IMR-90 (cell line): ENCODE measurements around the gene EAF1. TPM values are rescaled to one million over a fixed set of nuclear protein-coding genes. Genes with fewer than 3 reads are reported as not detected.

ENCODE experiments used
- ATAC-seq: fragments of 200-7000 bp; cut with Tn5 transposase; 2 replicates; pipeline ENCODE4 v1.9.1; 2020; ENCODE audit warnings: low read depth, mild to moderate bottlenecking, moderate library complexity
- BruUV-seq: library from RNA; stranded (reverse); fragments of 400-500 nt; replicated peaks from 2 replicates; lab custom pipeline; 2021; lab: Mats Ljungman, UMichigan
- CTCF ChIA-PET: fragments of 300-600 bp; formaldehyde crosslinking; extraction: SDS; loops from one replicate; lab custom pipeline; 2021; ENCODE audit warnings: antibody characterized with exemption; lab: Yijun Ruan, JAX
- POLR2A ChIA-PET: fragments of 300-600 bp; sonication (Branson Sonifier 250); formaldehyde crosslinking; loops from one replicate; lab custom pipeline; 2022; ENCODE audit warnings: antibody characterized with exemption; ENCODE audit not compliant: unreplicated experiment; lab: Charles Lee
- DNase-seq: peaks from one replicate; pipeline ENCODE4 v3.0.0; 2013
- H2AFZ ChIP-seq: replicated peaks from 2 replicates; pipeline ENCODE3; 2013; ENCODE audit warnings: low read length, mild to moderate bottlenecking; ENCODE audit not compliant: poor library complexity
- H2AK5ac ChIP-seq: 2 replicates; pipeline ENCODE4 v1.6.1; 2013; ENCODE audit warnings: low read depth, low read length, inconsistent platforms
- H2AK9ac ChIP-seq: replicated peaks from 2 replicates; pipeline ENCODE3; 2013; ENCODE audit warnings: mild to moderate bottlenecking, low read depth, low read length, moderate library complexity; ENCODE audit not compliant: poor library complexity
- H2BK120ac ChIP-seq: 2 replicates; pipeline ENCODE4 v1.6.1; 2013; ENCODE audit warnings: low read depth, low read length, inconsistent platforms
- H2BK15ac ChIP-seq: 3 replicates; pipeline ENCODE4 v1.6.1; 2013; ENCODE audit warnings: low read depth, low read length, inconsistent platforms
- H2BK20ac ChIP-seq: 2 replicates; pipeline ENCODE4 v1.6.1; 2013; ENCODE audit warnings: low read depth, mild to moderate bottlenecking, inconsistent platforms, low read length, moderate library complexity
- H2BK5ac ChIP-seq: 2 replicates; pipeline ENCODE4 v1.6.1; 2013; ENCODE audit warnings: mild to moderate bottlenecking, low read depth, low read length, inconsistent platforms; ENCODE audit not compliant: poor library complexity, severe bottlenecking
- H3K14ac ChIP-seq: replicated peaks from 2 replicates; pipeline ENCODE4 v1.6.1; 2013; ENCODE audit warnings: low read depth, low read length, inconsistent platforms
- H3K18ac ChIP-seq: 2 replicates; pipeline ENCODE4 v1.6.1; 2013; ENCODE audit warnings: low read depth, low read length, control low read depth
- H3K23ac ChIP-seq: 2 replicates; pipeline ENCODE4 v1.6.1; 2013; ENCODE audit warnings: low read depth, low read length, inconsistent platforms
- H3K27ac ChIP-seq: 2 replicates; pipeline ENCODE4 v1.5.1; 2013; ENCODE audit warnings: mild to moderate bottlenecking, control low read depth, low read length; ENCODE audit not compliant: insufficient read depth
- H3K27me3 ChIP-seq: 2 replicates; pipeline ENCODE4 v1.6.1; 2013; ENCODE audit warnings: low read length; ENCODE audit not compliant: control insufficient read depth, insufficient read depth
- H3K36me3 ChIP-seq: 2 replicates; pipeline ENCODE4 v1.6.1; 2013; ENCODE audit warnings: low read length, mixed read lengths; ENCODE audit not compliant: control insufficient read depth, insufficient read depth
- H3K4ac ChIP-seq: 2 replicates; pipeline ENCODE4 v1.6.1; 2013; ENCODE audit warnings: low read depth, low read length, inconsistent platforms
- H3K4me1 ChIP-seq: 2 replicates; pipeline ENCODE4 v1.6.1; 2013; ENCODE audit warnings: low read length, mixed read lengths; ENCODE audit not compliant: control insufficient read depth, insufficient read depth
- H3K4me2 ChIP-seq: 2 replicates; pipeline ENCODE4 v1.6.1; 2013; ENCODE audit warnings: low read depth, mild to moderate bottlenecking, control low read depth, low read length, moderate library complexity
- H3K4me3 ChIP-seq: 2 replicates; pipeline ENCODE4 v1.5.1; 2013; ENCODE audit warnings: low read depth, mild to moderate bottlenecking, control low read depth, low read length, moderate library complexity; ENCODE audit not compliant: insufficient read depth
- H3K56ac ChIP-seq: 2 replicates; pipeline ENCODE4 v1.6.1; 2013; ENCODE audit warnings: low read length, inconsistent platforms; ENCODE audit not compliant: insufficient read depth; ENCODE audit errors: extremely low read depth
- H3K79me1 ChIP-seq, 2 experiments: 2 replicates each; pipeline ENCODE4 v1.6.1; 2013; ENCODE audit warnings: low read length in 2 of 2, inconsistent platforms in 1 of 2, low read depth in 1 of 2
- H3K9ac ChIP-seq: 2 replicates; pipeline ENCODE4 v1.6.1; 2013; ENCODE audit warnings: low read depth, low read length, control low read depth
- H3K9me1 ChIP-seq: 2 replicates; pipeline ENCODE4 v1.6.1; 2013; ENCODE audit warnings: low read length, inconsistent platforms; ENCODE audit not compliant: insufficient read depth
- H3K9me3 ChIP-seq: 2 replicates; pipeline ENCODE4 v1.6.1; 2013; ENCODE audit warnings: low read length; ENCODE audit not compliant: control insufficient read depth, insufficient read depth
- H4K20me1 ChIP-seq: 2 replicates; pipeline ENCODE4 v1.6.1; 2013; ENCODE audit warnings: low read length, inconsistent platforms; ENCODE audit not compliant: insufficient read depth
- H4K5ac ChIP-seq: 2 replicates; pipeline ENCODE4 v1.6.1; 2013; ENCODE audit warnings: mild to moderate bottlenecking, low read depth, low read length, control low read depth
- H4K8ac ChIP-seq, 2 experiments: 2 replicates each; pipeline ENCODE4 v1.6.1; 2013; ENCODE audit warnings: low read depth in 2 of 2, low read length in 2 of 2, control low read depth in 1 of 2, inconsistent platforms in 1 of 2
- H4K91ac ChIP-seq: 2 replicates; pipeline ENCODE4 v1.6.1; 2013; ENCODE audit warnings: low read depth, low read length, inconsistent platforms; ENCODE audit not compliant: insufficient read depth
- CEBPB ChIP-seq: IDR thresholded peaks from 2 replicates; pipeline ENCODE4 v1.6.1; 2012; ENCODE audit warnings: low read depth, low read length, improper control_type of control experiment
- CHD1 ChIP-seq: IDR thresholded peaks from 2 replicates; pipeline ENCODE4 v1.6.1; 2012; ENCODE audit warnings: low read depth, low read length, improper control_type of control experiment
- FOS ChIP-seq: fragments of 150-350 bp; IDR thresholded peaks from 2 replicates; pipeline ENCODE4 v1.6.1; 2016; ENCODE audit warnings: low read depth, low read length
- MAFK ChIP-seq: IDR thresholded peaks from 2 replicates; pipeline ENCODE4 v1.6.1; 2012; ENCODE audit warnings: low read depth, low read length, improper control_type of control experiment
- MXI1 ChIP-seq: IDR thresholded peaks from 2 replicates; pipeline ENCODE4 v1.6.1; 2012; ENCODE audit warnings: low read depth, mild to moderate bottlenecking, low read length, moderate library complexity, borderline replicate concordance
- NFE2L2 ChIP-seq: fragments of 150-350 bp; IDR thresholded peaks from 2 replicates; pipeline ENCODE4 v1.6.1; 2016; ENCODE audit warnings: low read depth, mild to moderate bottlenecking, low read length
- RAD21 ChIP-seq: IDR thresholded peaks from 2 replicates; pipeline ENCODE4 v1.6.1; 2012; ENCODE audit warnings: low read length, improper control_type of control experiment
- RCOR1 ChIP-seq: IDR thresholded peaks from 2 replicates; pipeline ENCODE4 v1.6.1; 2012; ENCODE audit warnings: mild to moderate bottlenecking, low read length, improper control_type of control experiment; ENCODE audit not compliant: insufficient replicate concordance
- RFX5 ChIP-seq: IDR thresholded peaks from 2 replicates; pipeline ENCODE4 v1.8.0; 2012; ENCODE audit warnings: low read depth, mild to moderate bottlenecking, low read length, moderate library complexity
- WGBS, 2 experiments: methylation state at CpG; one replicate each; pipeline versions ENCODE4 v1.1.5 to v1.1.7; 2013; ENCODE audit warnings: missing lambda C conversion rate in 2 of 2; ENCODE audit not compliant: insufficient read length in 1 of 2; ENCODE audit errors: extremely low coverage in 2 of 2; 5-methylcytosine and 5-hydroxymethylcytosine counted together
- dilution Hi-C: fragments of 300-500 bp; cut with HindIII; formaldehyde crosslinking; loops from one replicate; pipeline ENCODE4 v1.14.3; 2018; ENCODE audit warnings: low sequenced_read_pairs; ENCODE audit not compliant: unreplicated experiment
- in situ Hi-C: fragments of 300-500 bp; cut with MboI; formaldehyde crosslinking; loops from 3 replicates; pipeline ENCODE4 v1.14.3; 2019; ENCODE audit warnings: low sequenced_read_pairs, inconsistent platforms, mixed read lengths
- intact Hi-C: fragments of 100-400 bp; cut with micrococcal nuclease; formaldehyde crosslinking; loops from 2 replicates; pipeline ENCODE4 v1.10.0; 2022
- polyA plus RNA-seq, 3 experiments: library from polyadenylated mRNA; depleted of rRNA; stranded (reverse); fragments of >200 nt; gene quantifications; 2 replicates each; pipeline ENCODE4 v1.2.3, GENCODE V29; 2012; ENCODE audit warnings: low replicate concordance in 1 of 3
- total RNA-seq: library from RNA; depleted of rRNA; stranded (reverse); fragments of >200 nt; gene quantifications from 2 replicates; pipeline ENCODE4 v1.2.3, GENCODE V29; 2012
- TF ChIP-seq, protein P1 (sequence below): fragments of 150-350 bp; IDR thresholded peaks from 2 replicates; pipeline ENCODE4 v1.6.1; 2017; ENCODE audit warnings: mild to moderate bottlenecking, antibody characterized with exemption, low read length, low read depth
- TF ChIP-seq, protein P2 (sequence below): fragments of 150-350 bp; IDR thresholded peaks from 2 replicates; pipeline ENCODE4 v1.6.1; 2016; ENCODE audit warnings: low read depth, mild to moderate bottlenecking, low read length, moderate library complexity, borderline replicate concordance
- TF ChIP-seq, protein P3 (sequence below): conservative IDR thresholded peaks from 2 replicates; pipeline ENCODE4 v1.5.1; 2012; ENCODE audit warnings: mild to moderate bottlenecking, low read depth, low read length, improper control_type of control experiment

The EAF1 gene
- total and polyA plus RNA-seq, 2 of the 4 experiments (the other 2 are of a cell fraction) = 7.0 to 21.3 TPM

DNA sequence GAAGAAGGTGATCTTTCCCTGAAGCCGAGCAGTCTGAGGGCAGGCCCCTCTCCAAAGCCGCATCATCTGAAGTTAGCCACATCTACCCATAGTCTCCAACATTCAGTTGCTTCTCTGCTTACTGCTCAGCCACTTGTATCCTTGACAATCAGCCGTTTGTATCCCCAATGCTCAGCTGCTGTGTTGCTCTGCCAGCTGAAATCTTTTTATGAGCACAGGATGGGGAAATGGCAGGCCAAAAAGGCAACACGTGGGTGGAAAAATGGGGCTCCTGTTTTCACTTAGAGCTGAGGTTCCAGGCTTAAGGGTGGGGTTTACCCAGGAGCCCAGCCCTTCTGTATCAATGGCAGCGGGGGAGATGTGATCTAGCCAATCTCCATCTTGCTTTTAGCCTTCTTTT lies 36.4 kb upstream of the EAF1 start:
- WGBS, 2 experiments = 81% methylated on average over 3 of the region's 5 CpGs; no CpG with 5 or more reads in 1 of the 2 experiments
- H2AK5ac ChIP-seq = no peak overlapping the region
- in situ Hi-C loops (loop anchor here (25.0 kb wide), 1 partner anchor 279 kb away; no protein-coding TSS in a partner anchor), dilution Hi-C loops (no loop called here), intact Hi-C loops (no loop called here)
- BruUV-seq = no TSS peak
- H4K5ac ChIP-seq = no peak overlapping the region
- ChIA-PET CTCF (interaction anchor here (0.7 kb wide), 1 partner anchor 169 kb away, joined by 6 read pairs; no protein-coding TSS in a partner anchor), POLR2A (no interaction called here)
- H2BK5ac ChIP-seq = no peak overlapping the region
- no peak overlapping the region for H2AK9ac ChIP-seq
- no peak overlapping the region for H3K9ac ChIP-seq
- H3K9me3 ChIP-seq = peaks cover 4% of the 10 kb centered on the region
- no peaks in the 10 kb centered on the region for H3K4me1 ChIP-seq
- H3K14ac ChIP-seq = no peak overlapping the region
- no peaks in the 10 kb centered on the region for H3K27me3 ChIP-seq
- H2AFZ ChIP-seq = peak overlapping the region; percentile 49
- no peaks in the 10 kb centered on the region for H4K20me1 ChIP-seq
- H3K27ac ChIP-seq = no peak overlapping the region
- no peaks in the 10 kb centered on the region for H3K79me1 ChIP-seq
- H4K8ac ChIP-seq = no peak overlapping the region
- TF ChIP-seq, protein P1, sequence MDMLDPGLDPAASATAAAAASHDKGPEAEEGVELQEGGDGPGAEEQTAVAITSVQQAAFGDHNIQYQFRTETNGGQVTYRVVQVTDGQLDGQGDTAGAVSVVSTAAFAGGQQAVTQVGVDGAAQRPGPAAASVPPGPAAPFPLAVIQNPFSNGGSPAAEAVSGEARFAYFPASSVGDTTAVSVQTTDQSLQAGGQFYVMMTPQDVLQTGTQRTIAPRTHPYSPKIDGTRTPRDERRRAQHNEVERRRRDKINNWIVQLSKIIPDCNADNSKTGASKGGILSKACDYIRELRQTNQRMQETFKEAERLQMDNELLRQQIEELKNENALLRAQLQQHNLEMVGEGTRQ = no peak
- TF ChIP-seq RFX5 (no peak), RAD21 (no peak), CEBPB (no peak), MXI1 (no peak), CHD1 (no peak), RCOR1 (no peak), MAFK (no peak), NFE2L2 (no peak), FOS (no peak)
- TF ChIP-seq, protein P2, sequence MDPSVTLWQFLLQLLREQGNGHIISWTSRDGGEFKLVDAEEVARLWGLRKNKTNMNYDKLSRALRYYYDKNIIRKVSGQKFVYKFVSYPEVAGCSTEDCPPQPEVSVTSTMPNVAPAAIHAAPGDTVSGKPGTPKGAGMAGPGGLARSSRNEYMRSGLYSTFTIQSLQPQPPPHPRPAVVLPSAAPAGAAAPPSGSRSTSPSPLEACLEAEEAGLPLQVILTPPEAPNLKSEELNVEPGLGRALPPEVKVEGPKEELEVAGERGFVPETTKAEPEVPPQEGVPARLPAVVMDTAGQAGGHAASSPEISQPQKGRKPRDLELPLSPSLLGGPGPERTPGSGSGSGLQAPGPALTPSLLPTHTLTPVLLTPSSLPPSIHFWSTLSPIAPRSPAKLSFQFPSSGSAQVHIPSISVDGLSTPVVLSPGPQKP = no peak
- TF ChIP-seq, protein P3, sequence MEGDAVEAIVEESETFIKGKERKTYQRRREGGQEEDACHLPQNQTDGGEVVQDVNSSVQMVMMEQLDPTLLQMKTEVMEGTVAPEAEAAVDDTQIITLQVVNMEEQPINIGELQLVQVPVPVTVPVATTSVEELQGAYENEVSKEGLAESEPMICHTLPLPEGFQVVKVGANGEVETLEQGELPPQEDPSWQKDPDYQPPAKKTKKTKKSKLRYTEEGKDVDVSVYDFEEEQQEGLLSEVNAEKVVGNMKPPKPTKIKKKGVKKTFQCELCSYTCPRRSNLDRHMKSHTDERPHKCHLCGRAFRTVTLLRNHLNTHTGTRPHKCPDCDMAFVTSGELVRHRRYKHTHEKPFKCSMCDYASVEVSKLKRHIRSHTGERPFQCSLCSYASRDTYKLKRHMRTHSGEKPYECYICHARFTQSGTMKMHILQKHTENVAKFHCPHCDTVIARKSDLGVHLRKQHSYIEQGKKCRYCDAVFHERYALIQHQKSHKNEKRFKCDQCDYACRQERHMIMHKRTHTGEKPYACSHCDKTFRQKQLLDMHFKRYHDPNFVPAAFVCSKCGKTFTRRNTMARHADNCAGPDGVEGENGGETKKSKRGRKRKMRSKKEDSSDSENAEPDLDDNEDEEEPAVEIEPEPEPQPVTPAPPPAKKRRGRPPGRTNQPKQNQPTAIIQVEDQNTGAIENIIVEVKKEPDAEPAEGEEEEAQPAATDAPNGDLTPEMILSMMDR = no peak
- H3K4me3 ChIP-seq = no peak overlapping the region
- no peak overlapping the region for H3K56ac ChIP-seq
- ATAC-seq (no peak), DNase-seq (no peak)
- H2BK15ac ChIP-seq = no peak overlapping the region
- no peaks in the 10 kb centered on the region for H3K36me3 ChIP-seq
- no peak overlapping the region for H3K4me2 ChIP-seq
- H2BK120ac ChIP-seq = no peak overlapping the region
- H2BK20ac ChIP-seq = no peak overlapping the region
- H4K91ac ChIP-seq = no peak overlapping the region
- no peak overlapping the region for H3K23ac ChIP-seq
- H3K4ac ChIP-seq = no peak overlapping the region
- no peaks in the 10 kb centered on the region for H3K9me1 ChIP-seq
- H3K18ac ChIP-seq = no peak overlapping the region
